Liver (tissue), 9 donors: ENCODE data around the gene LRRC7. TPM values are rescaled to one million over a fixed set of nuclear protein-coding genes. Genes with fewer than 3 reads are reported as not detected.

ENCODE experiments used
- DNase-seq: peaks from one replicate; pipeline ENCODE4 v3.0.0-alpha.2; 2017; ENCODE audit warnings: low spot score
- H3K27ac ChIP-seq, 2 donors: one replicate each; pipeline ENCODE4 v1.7.0; 2013; ENCODE audit warnings: inconsistent platforms in 2 of 2, low read length in 2 of 2, control low read depth in 1 of 2, low read depth in 1 of 2, mild to moderate bottlenecking in 1 of 2
- H3K27me3 ChIP-seq, 4 donors: one replicate each; pipeline versions ENCODE4 v1.6.1 to v1.7.0; 2013; ENCODE audit warnings: low read length in 3 of 4, inconsistent platforms in 1 of 4, mild to moderate bottlenecking in 1 of 4, moderate library complexity in 1 of 4; ENCODE audit not compliant: control insufficient read depth in 4 of 4, insufficient read depth in 4 of 4
- H3K36me3 ChIP-seq, 4 donors: one replicate each; pipeline versions ENCODE4 v1.6.1 to v1.7.0; 2013; ENCODE audit warnings: low read length in 3 of 4, mild to moderate bottlenecking in 3 of 4, low read depth in 1 of 4, moderate library complexity in 1 of 4; ENCODE audit not compliant: control insufficient read depth in 4 of 4, insufficient read depth in 3 of 4
- H3K4me1 ChIP-seq, 4 donors: one replicate each; pipeline versions ENCODE4 v1.6.1 to v1.7.0; 2013; ENCODE audit warnings: low read length in 3 of 4, mild to moderate bottlenecking in 3 of 4, moderate library complexity in 1 of 4; ENCODE audit not compliant: control insufficient read depth in 4 of 4, insufficient read depth in 4 of 4
- H3K4me3 ChIP-seq, 3 donors: one replicate each; pipeline versions ENCODE4 v1.6.1 to v1.7.0; 2013; ENCODE audit warnings: low read length in 3 of 3, control low read depth in 1 of 3, low read depth in 1 of 3, mild to moderate bottlenecking in 1 of 3
- H3K9ac ChIP-seq, 2 donors: one replicate each; pipeline ENCODE4 v1.7.0; 2013; ENCODE audit warnings: low read length in 2 of 2, mild to moderate bottlenecking in 2 of 2, moderate library complexity in 2 of 2, control low read depth in 1 of 2, low read depth in 1 of 2
- H3K9me3 ChIP-seq, 4 donors: one replicate each; pipeline versions ENCODE4 v1.6.1 to v1.7.0; 2013; ENCODE audit warnings: low read length in 3 of 4; ENCODE audit not compliant: control insufficient read depth in 4 of 4
- ATF3 ChIP-seq: IDR thresholded peaks from 2 replicates; pipeline ENCODE4 v1.6.1; 2016; ENCODE audit warnings: antibody characterized with exemption
- CTCF ChIP-seq: fragments of 150-350 bp; IDR thresholded peaks from 2 replicates; pipeline ENCODE4 v1.5.1; 2017; ENCODE audit warnings: improper control_type of control experiment, low read depth, low read length; ENCODE audit not compliant: missing input control
- EGR1 ChIP-seq, 2 donors: IDR thresholded peaks; 2 replicates each; pipeline ENCODE4 v1.6.1; 2016 to 2018; ENCODE audit warnings: antibody characterized with exemption in 2 of 2, low read depth in 2 of 2
- FOXA1 ChIP-seq: IDR thresholded peaks from 2 replicates; pipeline ENCODE4 v1.6.1; 2016; ENCODE audit warnings: antibody characterized with exemption
- FOXA2 ChIP-seq: IDR thresholded peaks from 2 replicates; pipeline ENCODE4 v1.6.1; 2016; ENCODE audit warnings: antibody characterized with exemption
- GABPA ChIP-seq, 2 donors: IDR thresholded peaks in 1 of 2; conservative IDR thresholded peaks in 1 of 2; 2 replicates each; pipeline ENCODE4 v1.6.1; 2016; ENCODE audit warnings: antibody characterized with exemption in 2 of 2, mild to moderate bottlenecking in 1 of 2, moderate library complexity in 1 of 2
- HNF4A ChIP-seq, 2 donors: conservative IDR thresholded peaks; 2 replicates each; pipeline ENCODE4 v1.6.1; 2016; ENCODE audit warnings: antibody characterized with exemption in 2 of 2, mild to moderate bottlenecking in 2 of 2
- HNF4G ChIP-seq: IDR thresholded peaks from 2 replicates; pipeline ENCODE4 v1.6.1; 2016; ENCODE audit warnings: antibody characterized with exemption
- JUND ChIP-seq, 2 donors: IDR thresholded peaks; 2 replicates each; pipeline ENCODE4 v1.6.1; 2016; ENCODE audit warnings: antibody characterized with exemption in 2 of 2
- MAX ChIP-seq: IDR thresholded peaks from 2 replicates; pipeline ENCODE4 v1.6.1; 2016; ENCODE audit warnings: antibody characterized with exemption
- NR2F2 ChIP-seq: IDR thresholded peaks from 2 replicates; pipeline ENCODE4 v1.6.1; 2016; ENCODE audit warnings: antibody characterized with exemption
- RAD21 ChIP-seq, 2 donors: IDR thresholded peaks; 2 replicates each; pipeline ENCODE4 v1.6.1; 2016; ENCODE audit warnings: antibody characterized with exemption in 2 of 2, mild to moderate bottlenecking in 2 of 2
- RXRA ChIP-seq, 2 donors: IDR thresholded peaks; 2 replicates each; pipeline ENCODE4 v1.6.1; 2017 to 2018; ENCODE audit warnings: antibody characterized with exemption in 2 of 2, mild to moderate bottlenecking in 1 of 2
- SP1 ChIP-seq: IDR thresholded peaks from 2 replicates; pipeline ENCODE4 v1.6.1; 2018; ENCODE audit warnings: antibody characterized with exemption, mild to moderate bottlenecking
- TAF1 ChIP-seq: conservative IDR thresholded peaks from 2 replicates; pipeline ENCODE4 v1.6.1; 2016; ENCODE audit warnings: antibody characterized with exemption, mild to moderate bottlenecking
- YY1 ChIP-seq: IDR thresholded peaks from 2 replicates; pipeline ENCODE4 v1.6.1; 2016; ENCODE audit warnings: antibody characterized with exemption, mild to moderate bottlenecking
- whole genome bisulfite sequencing: extraction: QIAGEN DNeasy Blood & Tissue Kit; methylation state at CpG from one replicate; pipeline ENCODE4 v1.1.7; 2013; 5-methylcytosine and 5-hydroxymethylcytosine counted together
- polyA plus RNA-seq, 2 donors: library from polyadenylated mRNA; stranded (reverse) in 1 of 2; unstranded in 1 of 2; fragments of 200-250 nt in 1 of 2; fragments of >200 nt in 1 of 2; fragmentation: Nextera tagmentation in 1 of 2; extraction: Ambion mirVana in 1 of 2; gene quantifications; one replicate each; pipeline versions ENCODE4 v1.2.1 to v1.2.3, GENCODE V29; 2013 to 2015
- total RNA-seq, 2 donors: library from RNA; depleted of rRNA; stranded (reverse); fragments of >200 nt; gene quantifications; one replicate each; pipeline ENCODE4 v1.2.3, GENCODE V29; 2014
- TF ChIP-seq, protein P1 (sequence below): IDR thresholded peaks from 2 replicates; pipeline ENCODE4 v1.6.1; 2016; ENCODE audit warnings: antibody characterized with exemption
- TF ChIP-seq, protein P2 (sequence below): IDR thresholded peaks from 2 replicates; pipeline ENCODE4 v1.6.1; 2016; ENCODE audit warnings: antibody characterized with exemption, mild to moderate bottlenecking
- donor health status: healthy.
- donor health status: healthy.
- donor health status: healthy.
- donor health status: healthy.
- donor health status: healthy.

LRRC7 gene
- total and polyA plus RNA-seq, 4 donors = 0.08 to 1.1 (median 0.67) TPM

- no peak for DNase-seq
- H3K36me3 ChIP-seq = no peaks in the 10 kb centered on the region
- no peak overlapping the region for H3K4me3 ChIP-seq
- no peaks in the 10 kb centered on the region for H3K9me3 ChIP-seq
- no peak overlapping the region for H3K9ac ChIP-seq
- 87% methylated on average over 1 of the region's 1 CpG for WGBS
- TF ChIP-seq NR2F2 (no peak), FOXA1 (no peak), JUND (IDR thresholded peaks at IDR 0.05) (no peak), SP1 (no peak), CTCF (no peak), HNF4A (conservative IDR thresholded peaks at IDR 0.05) (no peak), FOXA2 (no peak), RXRA (IDR thresholded peaks at IDR 0.05) (no peak), ATF3 (no peak), MAX (no peak), RAD21 (IDR thresholded peaks at IDR 0.05) (no peak), EGR1 (IDR thresholded peaks at IDR 0.05; ENCODE audit: low read depth in 2 of 2) (no peak), GABPA (IDR thresholded peaks at IDR 0.05 in 1 of 2, conservative IDR thresholded peaks at IDR 0.05 in 1 of 2) (no peak), YY1 (no peak), TAF1 (no peak), HNF4G (no peak)
- TF ChIP-seq, protein P1, sequence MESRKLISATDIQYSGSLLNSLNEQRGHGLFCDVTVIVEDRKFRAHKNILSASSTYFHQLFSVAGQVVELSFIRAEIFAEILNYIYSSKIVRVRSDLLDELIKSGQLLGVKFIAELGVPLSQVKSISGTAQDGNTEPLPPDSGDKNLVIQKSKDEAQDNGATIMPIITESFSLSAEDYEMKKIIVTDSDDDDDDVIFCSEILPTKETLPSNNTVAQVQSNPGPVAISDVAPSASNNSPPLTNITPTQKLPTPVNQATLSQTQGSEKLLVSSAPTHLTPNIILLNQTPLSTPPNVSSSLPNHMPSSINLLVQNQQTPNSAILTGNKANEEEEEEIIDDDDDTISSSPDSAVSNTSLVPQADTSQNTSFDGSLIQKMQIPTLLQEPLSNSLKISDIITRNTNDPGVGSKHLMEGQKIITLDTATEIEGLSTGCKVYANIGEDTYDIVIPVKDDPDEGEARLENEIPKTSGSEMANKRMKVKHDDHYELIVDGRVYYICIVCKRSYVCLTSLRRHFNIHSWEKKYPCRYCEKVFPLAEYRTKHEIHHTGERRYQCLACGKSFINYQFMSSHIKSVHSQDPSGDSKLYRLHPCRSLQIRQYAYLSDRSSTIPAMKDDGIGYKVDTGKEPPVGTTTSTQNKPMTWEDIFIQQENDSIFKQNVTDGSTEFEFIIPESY = no peak
- TF ChIP-seq, protein P2, sequence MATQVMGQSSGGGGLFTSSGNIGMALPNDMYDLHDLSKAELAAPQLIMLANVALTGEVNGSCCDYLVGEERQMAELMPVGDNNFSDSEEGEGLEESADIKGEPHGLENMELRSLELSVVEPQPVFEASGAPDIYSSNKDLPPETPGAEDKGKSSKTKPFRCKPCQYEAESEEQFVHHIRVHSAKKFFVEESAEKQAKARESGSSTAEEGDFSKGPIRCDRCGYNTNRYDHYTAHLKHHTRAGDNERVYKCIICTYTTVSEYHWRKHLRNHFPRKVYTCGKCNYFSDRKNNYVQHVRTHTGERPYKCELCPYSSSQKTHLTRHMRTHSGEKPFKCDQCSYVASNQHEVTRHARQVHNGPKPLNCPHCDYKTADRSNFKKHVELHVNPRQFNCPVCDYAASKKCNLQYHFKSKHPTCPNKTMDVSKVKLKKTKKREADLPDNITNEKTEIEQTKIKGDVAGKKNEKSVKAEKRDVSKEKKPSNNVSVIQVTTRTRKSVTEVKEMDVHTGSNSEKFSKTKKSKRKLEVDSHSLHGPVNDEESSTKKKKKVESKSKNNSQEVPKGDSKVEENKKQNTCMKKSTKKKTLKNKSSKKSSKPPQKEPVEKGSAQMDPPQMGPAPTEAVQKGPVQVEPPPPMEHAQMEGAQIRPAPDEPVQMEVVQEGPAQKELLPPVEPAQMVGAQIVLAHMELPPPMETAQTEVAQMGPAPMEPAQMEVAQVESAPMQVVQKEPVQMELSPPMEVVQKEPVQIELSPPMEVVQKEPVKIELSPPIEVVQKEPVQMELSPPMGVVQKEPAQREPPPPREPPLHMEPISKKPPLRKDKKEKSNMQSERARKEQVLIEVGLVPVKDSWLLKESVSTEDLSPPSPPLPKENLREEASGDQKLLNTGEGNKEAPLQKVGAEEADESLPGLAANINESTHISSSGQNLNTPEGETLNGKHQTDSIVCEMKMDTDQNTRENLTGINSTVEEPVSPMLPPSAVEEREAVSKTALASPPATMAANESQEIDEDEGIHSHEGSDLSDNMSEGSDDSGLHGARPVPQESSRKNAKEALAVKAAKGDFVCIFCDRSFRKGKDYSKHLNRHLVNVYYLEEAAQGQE = no peak
- H3K4me1 ChIP-seq = no peaks in the 10 kb centered on the region
- no peaks in the 10 kb centered on the region for H3K27me3 ChIP-seq
- no peak overlapping the region for H3K27ac ChIP-seq
These were observed 519.2 kb downstream of the LRRC7 start for GRCh38 chr1:70086897-70087296.
